HTR-8/SVneo (cell line): Measurements from ENCODE around the gene LRMDA.
A peak's percentile ranks its signal among the peaks of the same experiment; 100 is the strongest.
"Not testable (repeated sequence)": the region's sequence is repeated elsewhere in the genome, so short reads cannot be mapped to it uniquely, and the experiment has no call there.

Experiments
- DNase-seq: peaks from one replicate; pipeline ENCODE4 v3.0.0; 2011; ENCODE audit warnings: low spot score, mixed read lengths; ENCODE audit not compliant: insufficient read length
- FAIRE-seq: peaks from 2 replicates; lab custom pipeline; 2011; peaks lifted over from hg19 to GRCh38; lab: Jason Lieb, UNC

LRMDA gene

DNA sequence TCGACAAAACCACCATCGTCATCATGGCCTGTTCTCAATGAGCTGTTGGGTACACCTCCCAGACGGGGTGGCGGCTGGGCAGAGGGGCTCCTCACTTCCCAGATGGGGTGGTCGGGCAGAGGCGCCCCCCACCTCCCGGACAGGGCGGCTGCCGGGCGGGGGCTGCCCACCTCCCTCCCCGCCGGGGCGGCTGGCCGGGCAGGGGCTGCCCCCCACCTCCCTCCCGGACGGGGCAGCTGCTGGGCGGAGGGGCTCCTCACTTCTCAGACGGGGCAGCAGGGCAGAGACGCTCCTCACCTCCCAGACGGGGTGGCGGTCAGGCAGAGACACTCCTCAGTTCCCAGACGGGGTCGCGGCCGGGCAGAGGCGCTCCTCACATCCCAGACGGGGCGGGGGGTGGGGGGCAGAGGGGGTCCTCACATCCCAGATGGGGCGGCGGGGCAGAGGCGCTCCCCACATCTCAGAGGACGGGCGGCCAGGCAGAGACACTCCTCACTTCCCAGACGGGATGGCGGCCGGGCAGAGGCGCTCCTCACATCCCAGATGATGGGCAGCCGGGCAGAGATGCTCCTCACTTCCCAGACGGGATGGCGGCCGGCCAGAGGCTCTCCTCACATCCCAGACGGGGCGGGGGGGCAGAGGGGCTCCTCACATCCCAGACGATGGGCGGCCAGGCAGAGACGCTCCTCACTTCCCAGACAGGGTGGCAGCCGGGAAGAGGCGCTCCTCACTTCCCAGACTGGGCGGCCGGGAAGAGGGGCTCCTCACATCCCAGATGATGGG is 318.9 kb downstream of the LRMDA start:
- not testable (repeated sequence) for DNase-seq, FAIRE-seq

DNA sequence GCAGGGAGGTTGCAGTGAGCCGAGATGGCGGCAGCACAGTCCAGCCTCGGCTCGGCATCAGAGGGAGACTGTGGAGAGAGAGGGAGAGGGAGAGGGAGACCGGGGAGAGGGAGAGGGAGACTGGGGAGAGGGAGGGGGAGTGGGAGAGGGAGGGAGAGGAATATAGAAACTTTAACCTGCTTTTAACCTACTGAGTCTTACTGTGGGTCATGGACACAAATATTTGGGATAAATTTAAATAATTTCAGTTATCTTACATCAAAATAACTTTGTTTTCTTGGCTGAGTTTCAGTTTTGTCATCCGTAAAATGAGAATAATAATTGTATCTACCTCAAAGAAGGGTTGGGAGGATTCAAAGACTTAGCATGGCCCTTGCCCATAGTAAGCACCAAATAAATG is 319.8 kb downstream of the LRMDA start:
- FAIRE-seq (no peak), DNase-seq (no peak)

- DNase-seq, result no peak
- FAIRE-seq, result no peak
Measured at GRCh38 chr10:75753621-75754020, 322.2 kb downstream of the LRMDA start.

DNA sequence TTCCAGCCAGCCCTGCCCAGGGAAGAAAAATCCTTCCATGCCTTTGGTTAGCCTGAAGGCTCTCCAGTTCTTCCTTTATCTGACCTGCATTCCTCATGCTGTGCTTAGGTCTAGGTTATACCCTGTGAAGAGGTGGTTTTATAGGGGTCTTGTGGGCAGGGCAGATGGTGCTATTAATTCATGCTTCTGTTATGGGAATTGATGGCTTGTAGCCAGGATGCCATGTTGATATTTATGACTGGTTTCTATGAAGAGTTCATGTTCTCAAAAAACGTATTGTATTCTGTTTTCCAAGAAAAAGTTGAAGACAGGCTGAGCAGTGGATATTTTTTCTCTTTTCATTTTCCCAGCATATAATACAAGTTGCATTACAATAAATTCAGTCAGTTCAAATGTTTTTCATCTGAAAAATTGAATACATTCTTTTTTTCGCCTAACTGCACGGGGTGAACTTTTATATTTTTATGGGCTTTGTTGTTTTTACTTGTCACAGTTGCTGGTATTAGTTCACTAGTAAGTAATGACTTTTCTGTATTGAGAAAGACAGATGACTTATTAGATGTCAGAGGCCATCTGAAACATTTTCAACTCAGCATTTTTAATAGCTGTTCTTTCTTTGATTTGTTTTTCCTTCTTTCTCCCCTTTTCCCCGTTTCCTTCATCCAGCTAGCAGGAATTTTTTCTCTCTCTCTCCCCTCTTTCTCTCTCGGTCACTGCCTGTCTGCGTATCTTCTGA is 322.8 kb downstream of the LRMDA start:
- no peak for FAIRE-seq
- no peak for DNase-seq

- no peak for FAIRE-seq
- DNase-seq, result no peak
Measured at GRCh38 chr10:75755528-75755927, 324.1 kb downstream of the LRMDA start.

DNA sequence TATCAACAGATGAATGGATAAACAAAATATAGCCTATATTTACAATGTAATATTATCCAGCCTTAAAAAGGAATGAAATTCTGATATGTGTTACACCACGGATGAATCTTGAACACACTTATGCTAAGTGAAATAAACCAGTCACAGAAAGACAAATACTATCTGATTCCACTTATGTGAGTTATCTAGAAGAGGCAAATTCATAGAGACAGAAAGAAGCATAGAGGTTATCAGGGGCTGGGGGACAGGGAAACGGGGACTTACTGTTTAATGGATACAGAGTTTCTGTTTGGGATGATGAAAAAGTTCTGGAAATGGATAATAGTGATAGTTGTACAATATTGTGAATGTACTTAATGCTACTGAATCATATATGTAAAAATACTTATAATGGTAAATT is 329.9 kb downstream of the LRMDA start:
- DNase-seq (no peak), FAIRE-seq (no peak)

DNA sequence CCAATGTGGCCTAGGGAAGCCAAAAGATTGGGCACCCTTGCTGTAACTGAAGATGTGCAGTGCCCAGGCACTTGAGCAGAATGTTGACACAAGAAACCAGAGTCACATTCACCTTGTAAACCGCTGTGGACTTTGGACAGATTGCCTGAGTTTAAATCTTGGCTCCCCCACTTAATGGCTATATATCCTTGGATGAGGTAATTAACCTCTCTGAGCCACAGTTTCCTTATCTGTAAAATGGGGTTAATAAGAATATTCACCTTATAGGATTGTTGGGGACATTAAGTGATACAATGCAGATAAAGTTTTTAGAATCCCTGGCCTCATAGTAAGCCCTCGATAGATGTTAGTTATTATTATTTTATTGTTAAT is 331.0 kb downstream of the LRMDA start:
- no peak for FAIRE-seq
- no peak for DNase-seq

DNA sequence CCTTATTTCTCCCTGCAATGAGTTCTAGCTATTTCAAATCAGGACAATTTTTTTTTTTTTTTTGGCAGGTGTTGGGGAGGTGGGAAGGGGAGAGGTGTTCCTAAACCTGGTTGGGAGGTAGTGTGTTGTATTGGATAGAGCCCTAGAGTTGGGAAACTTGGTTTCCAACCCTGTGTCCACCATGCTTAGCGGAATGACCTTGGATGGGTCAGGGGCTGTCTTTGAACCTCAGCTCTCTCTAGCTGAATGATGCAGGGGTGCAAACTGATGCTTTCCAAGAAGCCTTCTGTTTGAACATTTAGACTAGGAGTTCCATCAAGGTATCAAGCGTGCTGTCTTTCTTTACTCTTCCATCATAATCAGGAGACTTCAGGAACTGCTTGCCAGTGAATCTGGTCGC is 332.2 kb downstream of the LRMDA start:
- no peak for DNase-seq
- FAIRE-seq, result no peak

DNA sequence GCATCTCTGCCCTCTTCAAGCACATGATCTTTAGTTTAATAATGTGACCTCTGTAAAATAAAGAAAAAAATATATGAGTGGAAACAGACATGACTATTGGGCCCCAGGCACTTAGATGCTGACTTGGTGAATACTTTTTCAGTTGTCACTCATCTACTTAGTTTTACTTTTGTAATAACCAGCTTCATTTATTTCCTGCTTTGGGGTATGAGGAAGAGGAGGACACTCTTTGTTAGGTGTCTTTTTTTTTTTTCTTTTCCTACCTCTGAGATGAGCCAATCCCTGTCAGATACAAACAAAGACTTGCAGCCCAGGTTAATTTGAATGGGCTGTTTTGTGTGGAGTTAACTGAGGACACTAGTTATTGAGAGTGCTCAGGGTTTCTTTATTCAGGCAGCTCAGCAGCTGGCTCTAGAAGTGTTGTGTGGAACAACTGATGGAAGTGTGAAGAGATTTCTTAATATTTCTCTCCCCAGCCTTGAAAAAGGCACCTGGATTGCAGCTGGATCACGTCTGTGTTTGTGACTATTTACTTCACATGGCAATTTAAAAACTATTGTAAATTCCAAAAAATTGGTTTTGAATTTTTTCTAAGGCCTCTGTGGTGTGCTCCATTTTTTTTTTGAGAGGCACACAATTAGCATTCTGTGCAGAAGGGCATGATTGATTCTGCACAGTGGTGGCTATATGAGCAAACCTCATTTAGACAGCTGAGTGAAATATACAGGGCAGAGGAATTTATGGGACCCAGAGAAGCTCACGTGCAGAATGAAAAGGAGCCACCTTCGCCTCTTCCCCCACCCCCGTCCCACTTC is 333.8 kb downstream of the LRMDA start:
- FAIRE-seq (no peak), DNase-seq (no peak)

DNA sequence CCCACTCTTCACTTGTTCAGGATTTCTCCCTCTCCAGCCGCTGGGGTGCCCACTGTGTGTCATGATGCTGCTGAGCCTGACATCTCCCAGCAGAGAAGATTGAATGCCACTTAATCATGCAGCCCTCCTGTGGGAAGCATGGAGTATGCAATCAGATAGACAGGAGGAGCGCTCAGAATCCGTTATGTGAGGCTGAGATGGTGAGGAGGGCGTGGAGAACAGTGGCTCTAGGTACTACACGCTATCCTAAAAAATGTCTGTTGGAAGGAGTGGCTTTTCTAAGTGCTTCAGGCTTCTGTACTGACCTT is 334.3 kb downstream of the LRMDA start:
- DNase-seq (no peak), FAIRE-seq (no peak)

GRCh38 chr10:75766106-75766505 is 334.7 kb downstream of the LRMDA start:
- no peak for FAIRE-seq
- no peak for DNase-seq

- not testable (repeated sequence) for FAIRE-seq
Measured at GRCh38 chr10:75766752-75767151, 335.3 kb downstream of the LRMDA start.

DNA sequence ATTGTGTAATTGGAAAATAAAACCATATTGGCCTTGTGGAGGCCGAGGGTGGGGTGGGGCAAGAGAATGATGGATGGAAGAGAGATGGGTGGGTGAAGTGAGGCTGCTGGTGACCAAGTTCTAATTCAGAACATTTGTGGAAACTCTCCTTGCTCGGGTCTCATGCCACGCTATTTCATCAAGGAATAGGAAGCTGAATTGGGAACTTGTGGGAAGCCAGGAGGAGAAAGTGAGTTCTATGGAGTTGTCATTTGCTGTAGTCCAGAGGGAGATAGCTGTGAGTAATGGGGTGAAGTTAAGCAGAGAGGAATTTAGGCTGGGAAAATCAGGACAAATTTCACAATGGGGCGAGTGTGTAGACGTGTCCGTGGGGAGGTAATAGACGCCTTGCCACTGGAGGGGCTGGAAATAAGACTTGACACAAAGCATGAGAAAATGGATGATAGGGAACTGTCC is 339.2 kb downstream of the LRMDA start:
- DNase-seq (no peak), FAIRE-seq (no peak)

More at GRCh38 chr10:75766752-75767151, 335.3 kb downstream of the LRMDA start:
- DNase-seq, result not testable (repeated sequence)

DNA sequence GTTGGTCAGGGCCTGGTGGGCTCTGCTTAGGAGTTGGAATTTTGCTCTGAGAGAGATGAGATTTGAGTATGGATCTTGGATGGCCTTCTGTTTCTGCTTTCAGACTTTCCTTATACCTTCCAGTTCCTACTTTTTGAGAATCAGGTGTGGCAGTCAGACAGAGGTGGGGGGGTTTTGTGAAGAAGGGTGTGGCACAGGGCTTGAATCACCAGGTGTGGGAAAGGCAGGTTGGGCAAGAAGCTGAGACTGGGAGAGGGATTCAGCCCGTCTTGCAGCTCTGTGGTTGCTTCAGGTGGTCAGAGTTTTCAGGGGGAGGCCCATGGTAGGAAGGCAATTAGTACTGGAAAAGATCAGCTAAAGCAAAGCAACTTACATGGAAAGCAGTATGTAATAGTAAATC is 340.2 kb downstream of the LRMDA start:
- no peak for DNase-seq
- FAIRE-seq, result no peak

DNA sequence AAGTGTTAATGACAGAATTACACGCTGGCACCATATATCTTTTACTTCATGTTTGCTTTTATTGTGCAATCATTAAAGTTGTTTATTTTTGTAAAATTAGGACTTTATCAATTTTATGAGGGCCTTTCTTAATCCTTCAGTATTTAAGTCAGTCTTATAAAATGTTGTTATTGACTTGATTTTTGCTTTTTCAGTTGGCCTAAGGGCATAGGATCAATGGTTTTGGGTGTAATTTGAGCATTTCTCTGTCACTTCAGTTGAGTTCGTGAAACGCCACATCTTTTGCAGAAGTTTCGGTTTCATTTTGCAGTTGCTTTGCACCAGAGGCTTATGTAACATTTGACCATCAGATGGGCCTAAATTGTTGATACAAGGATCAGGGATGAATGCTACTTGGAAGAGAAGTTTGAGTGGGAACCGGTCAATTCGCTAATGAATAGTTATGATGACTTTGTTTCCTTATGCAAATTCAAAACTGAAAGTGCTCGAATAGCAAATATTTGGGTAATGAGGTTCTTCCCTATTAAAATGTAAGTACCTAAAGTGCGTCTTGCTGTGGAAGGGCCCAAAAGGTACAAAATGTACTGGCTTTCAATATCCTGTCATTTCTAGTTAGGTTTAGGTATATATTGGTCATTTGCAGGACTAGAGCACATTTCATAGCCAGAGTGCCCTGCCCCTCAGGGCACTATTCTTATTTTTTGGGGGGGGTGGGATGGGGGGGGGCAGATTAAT is 340.9 kb downstream of the LRMDA start:
- no peak for FAIRE-seq
- DNase-seq, result no peak

DNA sequence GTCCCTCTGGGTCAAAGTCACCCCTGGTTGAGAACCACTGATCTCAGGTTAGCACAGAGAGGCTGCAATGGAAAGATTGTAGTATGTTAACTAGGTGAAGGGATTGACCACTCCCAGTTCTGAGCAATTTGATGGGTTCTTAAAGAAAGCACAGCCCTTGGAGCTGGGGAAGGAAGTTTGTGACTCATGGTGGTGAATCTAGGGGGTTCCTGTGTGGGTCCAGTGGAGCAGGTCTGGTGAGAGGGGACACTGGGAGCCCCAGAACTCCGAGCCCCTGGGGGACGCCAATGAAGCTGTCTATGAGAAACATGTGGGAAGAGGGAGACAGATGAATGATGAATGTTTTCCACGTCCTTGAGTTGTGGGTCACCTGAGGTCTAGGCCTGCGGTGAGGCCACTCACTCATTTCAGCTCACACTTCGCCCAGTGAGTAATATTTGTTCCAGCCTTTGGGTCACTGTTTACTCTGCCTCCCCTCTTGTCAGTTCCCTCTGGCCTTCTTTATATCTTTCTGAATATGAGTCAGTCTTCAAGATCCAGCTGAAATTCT is 341.9 kb downstream of the LRMDA start:
- DNase-seq (peak; percentile 19), FAIRE-seq (no peak)

DNA sequence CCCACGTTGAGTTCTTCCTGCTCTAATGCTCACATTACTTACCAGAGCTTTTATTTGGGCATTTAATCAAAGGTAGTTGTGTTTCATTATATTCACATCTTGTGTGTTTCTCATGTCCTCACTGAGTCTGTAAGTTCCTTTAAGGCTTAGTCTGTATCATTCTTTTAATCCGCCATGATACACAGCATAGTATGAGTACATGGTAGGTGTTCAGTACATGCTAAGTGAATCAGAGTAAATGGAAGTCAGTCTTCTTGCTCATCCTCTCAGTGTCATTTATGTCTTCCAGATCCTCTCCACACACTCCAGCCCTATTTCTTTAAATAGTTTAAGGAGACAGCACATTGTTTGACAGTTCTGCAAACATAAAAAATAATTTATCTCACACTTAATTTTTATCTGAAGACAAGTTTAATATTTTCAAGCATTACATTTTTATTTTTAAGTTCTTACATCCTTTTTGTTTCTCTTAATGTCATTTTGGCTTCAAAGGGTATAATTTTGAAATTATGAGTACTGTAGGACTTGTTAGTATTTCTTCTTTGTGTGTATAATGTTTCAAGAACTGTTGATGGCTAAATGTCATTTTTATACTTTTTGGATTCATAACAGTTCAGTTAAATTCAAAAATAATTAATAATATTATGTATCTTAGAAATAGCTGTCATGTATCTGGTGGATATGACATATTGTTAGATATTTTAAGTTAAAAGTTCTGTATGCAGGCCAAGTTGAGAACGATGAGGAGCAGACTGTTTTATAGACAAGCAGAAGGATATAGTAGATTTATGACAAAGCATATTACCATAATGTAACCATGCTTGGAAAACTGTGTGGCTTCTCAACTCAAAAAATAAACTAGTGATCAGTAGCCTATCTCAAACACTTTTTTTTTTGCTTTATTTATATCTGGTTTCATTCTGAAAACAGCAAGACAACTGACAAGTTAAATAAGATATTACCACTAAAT is 342.7 kb downstream of the LRMDA start:
- FAIRE-seq, result no peak

GRCh38 chr10:75774783-75775490 is 343.5 kb downstream of the LRMDA start:
- DNase-seq (no peak), FAIRE-seq (no peak)

More for the DNA sequence above, 342.7 kb downstream of the LRMDA start:
- DNase-seq, result no peak
